Central memory CD8-positive, alpha-beta T cell (primary cell): ENCODE measurements around the gene SEMA5B.

Experiments used
- ATAC-seq: fragments of 150-1000 bp; cut with Tn5 transposase; replicated peaks from 2 replicates; pipeline ENCODE4 v1.10.0; 2022; ENCODE audit warnings: mild to moderate bottlenecking, moderate FRiP score, moderate number of reproducible peaks; ENCODE audit not compliant: poor library complexity, severe bottlenecking; ENCODE audit errors: extremely low read depth
- DNase-seq, 2 donors: peaks; one replicate each; pipeline ENCODE4 v3.0.0; 2021; ENCODE audit warnings: low spot score in 2 of 2
- H3K27ac Mint-ChIP-seq: one replicate; pipeline ENCODE4 v1.8.0; 2022; ENCODE audit warnings: low read depth, mild to moderate bottlenecking, moderate library complexity, mixed read lengths
- H3K27me3 Mint-ChIP-seq: one replicate; pipeline ENCODE4 v1.8.0; 2022; ENCODE audit warnings: mixed read lengths
- H3K36me3 Mint-ChIP-seq: one replicate; pipeline ENCODE4 v1.8.0; 2022; ENCODE audit warnings: mild to moderate bottlenecking, moderate library complexity, mixed read lengths; ENCODE audit not compliant: insufficient read depth
- H3K4me1 Mint-ChIP-seq: one replicate; pipeline ENCODE4 v1.8.0; 2022; ENCODE audit warnings: mixed read lengths
- H3K4me3 Mint-ChIP-seq: one replicate; pipeline ENCODE4 v1.8.0; 2022; ENCODE audit warnings: mild to moderate bottlenecking, moderate library complexity, mixed read lengths
- H3K9me3 Mint-ChIP-seq: one replicate; pipeline ENCODE4 v1.8.0; 2022; ENCODE audit warnings: mixed read lengths

SEMA5B gene

GRCh38 chr3:122862381-122862780 lies 165.2 kb downstream of the SEMA5B start:
- no peaks in the 10 kb centered on the region for H3K27me3 Mint-ChIP-seq
- H3K4me1 Mint-ChIP-seq = no peaks in the 10 kb centered on the region
- H3K36me3 Mint-ChIP-seq = peaks cover 10% of the 10 kb centered on the region
- no peak overlapping the region for H3K4me3 Mint-ChIP-seq
- DNase-seq = no peak
- no peak overlapping the region for H3K27ac Mint-ChIP-seq
- no peak for ATAC-seq
- no peaks in the 10 kb centered on the region for H3K9me3 Mint-ChIP-seq
